ENCODE measurements around the gene MGAT4A. TPM values are rescaled to one million over a fixed set of nuclear protein-coding genes. Genes with fewer than 3 reads are reported as not detected.

MGAT4A gene
- total RNA-seq, 1 experiment from 2014 or later: 5.6 TPM

DNA sequence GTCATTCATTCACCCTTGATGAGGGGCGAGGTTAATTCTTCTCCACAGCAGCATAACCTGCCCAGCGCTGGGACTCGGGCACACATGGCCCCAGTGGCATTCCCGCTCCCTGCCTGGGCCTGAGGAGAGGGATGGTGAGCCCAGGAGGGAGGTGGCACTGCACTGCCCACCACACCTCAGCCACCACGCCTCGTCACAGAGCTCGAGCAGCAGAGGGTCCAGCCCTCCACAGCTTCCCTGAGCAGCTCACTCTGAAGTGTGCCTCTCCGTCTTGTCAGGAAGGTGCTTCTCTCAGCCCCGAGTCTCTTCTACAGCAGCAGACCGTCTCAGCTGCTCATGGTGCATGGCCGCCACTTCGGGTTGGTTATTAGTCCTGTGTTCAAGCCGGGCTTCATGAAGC is 157.5 kb downstream of the MGAT4A start:
- no peak for DNase-seq (ENCODE audit: low read depth)

DNA sequence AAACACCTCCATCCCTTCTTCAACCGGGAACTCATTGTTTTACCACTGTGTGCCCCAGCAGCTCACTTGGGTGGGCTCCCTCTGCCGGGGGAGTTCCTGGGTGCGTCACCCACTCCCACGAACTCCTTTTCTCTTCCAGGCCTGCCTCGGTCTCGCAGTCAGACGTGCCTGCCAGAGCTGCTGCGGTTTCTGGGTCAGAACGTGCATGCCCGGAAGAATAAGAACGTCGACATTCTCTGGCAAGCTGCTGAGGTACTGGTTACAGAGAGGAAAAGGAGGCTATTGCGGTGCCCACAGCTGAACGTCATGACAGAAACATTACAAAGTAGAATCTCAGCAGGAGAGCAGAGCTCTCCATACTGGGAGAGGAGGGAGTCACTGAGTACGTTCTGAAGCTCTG is 158.3 kb downstream of the MGAT4A start:
- DNase-seq (ENCODE audit: low read depth): no peak

DNA sequence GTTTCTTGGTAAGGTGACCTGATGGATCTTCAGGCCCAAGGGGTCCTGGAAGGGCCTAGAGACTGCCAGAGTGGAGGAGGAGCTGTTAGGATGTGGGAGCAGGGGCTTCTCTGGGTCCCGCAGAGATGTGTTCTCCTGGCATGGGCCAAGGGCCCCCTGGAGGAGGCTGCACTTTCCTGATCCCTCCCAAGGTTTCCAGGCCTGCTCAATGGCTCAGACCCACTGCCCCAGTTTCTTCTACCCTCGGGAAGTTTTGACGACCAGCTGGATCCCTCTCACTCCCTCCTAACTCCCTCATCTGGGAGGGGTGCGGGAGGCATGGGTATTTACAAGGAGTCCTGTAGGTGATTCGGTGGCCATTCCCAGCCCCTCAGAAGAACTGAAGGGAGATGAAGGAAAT is 158.7 kb downstream of the MGAT4A start:
- DNase-seq (ENCODE audit: low read depth): no peak

DNA sequence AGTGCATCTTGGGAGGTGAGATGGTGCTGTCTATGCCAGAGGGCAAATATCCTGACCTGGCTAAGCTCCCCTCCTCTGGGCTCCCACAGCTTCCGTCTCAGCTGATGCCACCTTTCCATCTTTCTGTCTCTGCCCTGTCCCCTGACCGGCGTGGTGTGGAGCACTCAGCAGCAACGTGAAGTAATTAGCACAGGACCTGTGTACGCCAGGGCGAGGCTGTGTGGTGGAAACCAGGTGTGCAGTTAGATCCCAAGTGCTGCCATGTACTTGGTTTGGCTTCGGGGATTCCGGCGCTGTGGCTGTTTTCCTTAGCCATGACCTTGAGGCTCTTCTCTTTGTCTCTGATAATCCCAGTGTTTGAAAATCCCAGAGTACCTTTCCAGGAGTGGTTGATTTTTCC is 159.1 kb downstream of the MGAT4A start:
- DNase-seq (ENCODE audit: low read depth): no peak

DNA sequence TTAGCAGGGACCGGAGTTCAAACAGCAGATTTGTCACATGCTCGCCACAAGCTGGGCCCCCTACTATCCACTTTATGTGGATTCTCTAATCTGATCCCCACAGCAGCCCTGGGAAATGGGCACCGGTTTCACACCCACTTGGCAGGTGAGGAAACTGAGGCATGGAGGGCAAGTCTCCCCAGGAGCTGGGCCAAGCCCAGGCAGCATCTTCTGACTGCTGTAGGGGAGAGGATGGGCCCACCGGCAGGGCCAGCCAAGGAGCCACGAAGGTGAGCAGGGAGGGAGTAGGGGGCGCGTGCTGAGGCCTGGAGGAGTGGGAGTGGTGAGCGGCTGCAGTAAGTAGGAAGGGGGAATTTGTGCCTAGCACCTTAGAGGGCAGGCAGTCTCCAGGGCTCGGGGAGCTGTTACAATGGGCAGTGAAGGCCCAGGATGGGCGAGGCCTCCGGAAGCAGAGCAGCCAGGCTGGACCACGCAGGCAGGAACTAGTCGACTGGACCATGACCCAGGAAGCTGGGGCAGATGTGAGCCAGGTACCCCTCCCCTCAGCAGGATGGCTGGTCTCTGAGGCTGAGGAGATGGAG is 159.7 kb downstream of the MGAT4A start:
- no peak for DNase-seq (ENCODE audit: low read depth)

DNA sequence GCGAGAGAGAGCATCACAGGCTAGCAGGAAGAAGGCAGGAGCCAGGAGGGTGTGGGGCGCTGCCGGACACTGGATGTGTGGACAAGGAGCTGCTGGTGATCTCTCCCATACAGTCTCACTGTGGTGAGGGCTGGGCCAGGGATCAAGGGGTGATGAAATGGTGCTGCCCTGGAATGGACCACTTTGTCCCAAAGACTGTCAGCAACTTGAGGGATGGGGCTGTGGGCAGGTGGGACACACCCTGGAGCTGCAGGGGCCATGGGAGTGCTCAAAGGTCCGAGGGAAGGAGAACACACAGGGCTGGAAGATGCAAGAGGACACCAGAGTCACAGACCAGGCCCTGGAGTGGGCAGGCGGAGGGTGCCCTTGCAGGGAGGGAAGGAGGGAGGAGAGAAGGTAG is 160.6 kb downstream of the MGAT4A start:
- DNase-seq (ENCODE audit: low read depth): no peak

DNA sequence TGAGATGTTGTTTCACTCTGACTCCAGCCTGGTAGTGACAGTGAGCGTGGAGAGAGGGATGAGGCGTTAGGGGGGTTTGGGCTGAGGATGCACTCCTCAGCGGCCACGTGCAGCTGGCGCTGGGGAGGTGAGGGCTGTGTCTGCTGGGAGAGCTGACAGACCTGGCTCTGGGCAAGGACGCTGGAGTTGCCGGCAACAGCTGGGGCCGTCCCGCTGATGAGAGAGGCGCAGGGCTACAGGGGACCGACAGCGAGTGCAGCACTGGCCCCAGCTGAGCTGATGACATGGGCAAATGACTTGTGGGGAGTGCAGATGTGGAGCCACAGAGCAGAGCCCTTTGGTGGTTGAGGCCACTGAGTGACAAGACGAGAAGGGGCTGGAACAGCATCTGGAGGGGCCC is 161.0 kb downstream of the MGAT4A start:
- no peak for DNase-seq (ENCODE audit: low read depth)

DNA sequence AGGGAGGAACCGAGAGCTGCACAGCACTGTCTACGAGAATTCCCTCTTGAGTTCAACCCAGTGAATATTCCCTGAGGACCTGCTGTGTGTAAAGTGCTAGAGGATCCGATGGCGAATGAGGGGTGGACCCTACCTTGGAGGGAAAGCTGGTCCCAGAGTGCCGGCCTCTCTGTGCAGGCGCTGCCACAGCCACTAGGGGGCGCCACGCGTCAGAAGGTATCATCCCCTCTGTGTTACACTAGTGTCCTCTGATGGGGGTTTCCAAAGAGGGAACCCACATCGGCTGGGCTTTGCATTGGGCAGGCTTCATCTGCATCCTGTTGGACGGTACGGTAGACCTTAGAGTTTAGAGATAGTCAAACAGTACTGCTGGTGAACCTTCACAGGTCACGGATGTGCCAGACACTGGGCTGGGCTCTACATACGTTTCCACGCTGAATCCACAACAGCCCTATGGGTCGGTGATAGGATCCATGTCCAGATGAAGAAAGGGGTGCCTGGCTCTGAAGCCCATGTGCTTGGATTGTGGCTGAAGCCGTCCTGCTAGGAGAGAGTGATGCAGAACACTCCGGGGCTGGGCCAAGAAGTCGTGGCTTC is 161.6 kb downstream of the MGAT4A start:
- peak; percentile 15 for DNase-seq (ENCODE audit: low read depth)

Other genes starting within 250 kb of the MGAT4A start
- gene COA5, start 122.6 kb downstream of the MGAT4A start, total RNA-seq (2014; rRNA removed; shearing (Covaris generic)): 29.4 TPM in 2 replicates
- 50.5 and 50.8 TPM in 2 replicates for gene UNC50, start 122.5 kb downstream of the MGAT4A start, total RNA-seq (2014; rRNA removed; shearing (Covaris generic))
- gene CRACDL, start 205.1 kb upstream of the MGAT4A start, total RNA-seq (2014; rRNA removed; shearing (Covaris generic)): 0.07 TPM in 1 of 2 replicates, not detected in the other

Measured in HT1080 (cell line).